K562 (cell line): Measurements from ENCODE around the gene FGF22. TPM values are rescaled to one million over a fixed set of nuclear protein-coding genes. Genes with fewer than 3 reads are reported as not detected.

Experiments used
- HDAC1 ChIP-seq, 2 experiments: fragments of 450-650 bp; IDR thresholded peaks; 2 replicates each; pipeline ENCODE4 v1.6.1; 2016 to 2017; ENCODE audit warnings: inconsistent platforms in 1 of 2, mild to moderate bottlenecking in 1 of 2, moderate library complexity in 1 of 2
- polyA plus RNA-seq, 8 experiments: library from polyadenylated mRNA; depleted of rRNA in 4 of 8; stranded (reverse) in 5 of 8; unstranded in 3 of 8; fragments of >200 nt; fragmentation: Nextera tagmentation in 2 of 8; fragmentation: Illumina TruSeq in 1 of 8; extraction: Ambion mirVana in 2 of 8; extraction: Trizol in 1 of 8; gene quantifications; 2 replicates each; pipeline versions ENCODE4 v1.2.1 to v1.2.3, GENCODE V29; 2011 to 2014; ENCODE audit warnings: inconsistent platforms in 1 of 8, missing spikeins in 1 of 8
- total RNA-seq, 7 experiments: library from RNA; depleted of rRNA in 6 of 7; stranded (reverse); fragments of >200 nt in 6 of 7; fragmentation: Illumina TruSeq in 2 of 7; extraction: Trizol in 2 of 7; gene quantifications; 2 replicates each; pipeline versions ENCODE4 v1.2.1 to v1.2.3, GENCODE V29; 2011 to 2021; ENCODE audit warnings: low replicate concordance in 1 of 7
- TF ChIP-seq, protein P1 (sequence below): sonication (generic); formaldehyde crosslinking; IDR thresholded peaks from 2 replicates; pipeline ENCODE4 v1.8.1; 2023; ENCODE audit warnings: missing genetic modification reagents, mild to moderate bottlenecking, borderline replicate concordance
- TF ChIP-seq, protein P2 (sequence below): sonication (generic); formaldehyde crosslinking; IDR thresholded peaks from 2 replicates; pipeline ENCODE4 v1.8.0; 2022; ENCODE audit warnings: missing genetic modification reagents, mild to moderate bottlenecking, moderate library complexity, borderline replicate concordance

The FGF22 gene
- total and polyA plus RNA-seq, 9 of the 15 experiments (the other 6 are each of a cell fraction or from before 2014, with no cell fraction given), result 0.14 to 2.2 (median 0.86) TPM; not detected in 4

- TF ChIP-seq, protein P1, sequence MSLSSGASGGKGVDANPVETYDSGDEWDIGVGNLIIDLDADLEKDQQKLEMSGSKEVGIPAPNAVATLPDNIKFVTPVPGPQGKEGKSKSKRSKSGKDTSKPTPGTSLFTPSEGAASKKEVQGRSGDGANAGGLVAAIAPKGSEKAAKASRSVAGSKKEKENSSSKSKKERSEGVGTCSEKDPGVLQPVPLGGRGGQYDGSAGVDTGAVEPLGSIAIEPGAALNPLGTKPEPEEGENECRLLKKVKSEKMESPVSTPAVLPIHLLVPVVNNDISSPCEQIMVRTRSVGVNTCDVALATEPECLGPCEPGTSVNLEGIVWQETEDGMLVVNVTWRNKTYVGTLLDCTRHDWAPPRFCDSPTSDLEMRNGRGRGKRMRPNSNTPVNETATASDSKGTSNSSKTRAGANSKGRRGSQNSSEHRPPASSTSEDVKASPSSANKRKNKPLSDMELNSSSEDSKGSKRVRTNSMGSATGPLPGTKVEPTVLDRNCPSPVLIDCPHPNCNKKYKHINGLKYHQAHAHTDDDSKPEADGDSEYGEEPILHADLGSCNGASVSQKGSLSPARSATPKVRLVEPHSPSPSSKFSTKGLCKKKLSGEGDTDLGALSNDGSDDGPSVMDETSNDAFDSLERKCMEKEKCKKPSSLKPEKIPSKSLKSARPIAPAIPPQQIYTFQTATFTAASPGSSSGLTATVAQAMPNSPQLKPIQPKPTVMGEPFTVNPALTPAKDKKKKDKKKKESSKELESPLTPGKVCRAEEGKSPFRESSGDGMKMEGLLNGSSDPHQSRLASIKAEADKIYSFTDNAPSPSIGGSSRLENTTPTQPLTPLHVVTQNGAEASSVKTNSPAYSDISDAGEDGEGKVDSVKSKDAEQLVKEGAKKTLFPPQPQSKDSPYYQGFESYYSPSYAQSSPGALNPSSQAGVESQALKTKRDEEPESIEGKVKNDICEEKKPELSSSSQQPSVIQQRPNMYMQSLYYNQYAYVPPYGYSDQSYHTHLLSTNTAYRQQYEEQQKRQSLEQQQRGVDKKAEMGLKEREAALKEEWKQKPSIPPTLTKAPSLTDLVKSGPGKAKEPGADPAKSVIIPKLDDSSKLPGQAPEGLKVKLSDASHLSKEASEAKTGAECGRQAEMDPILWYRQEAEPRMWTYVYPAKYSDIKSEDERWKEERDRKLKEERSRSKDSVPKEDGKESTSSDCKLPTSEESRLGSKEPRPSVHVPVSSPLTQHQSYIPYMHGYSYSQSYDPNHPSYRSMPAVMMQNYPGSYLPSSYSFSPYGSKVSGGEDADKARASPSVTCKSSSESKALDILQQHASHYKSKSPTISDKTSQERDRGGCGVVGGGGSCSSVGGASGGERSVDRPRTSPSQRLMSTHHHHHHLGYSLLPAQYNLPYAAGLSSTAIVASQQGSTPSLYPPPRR, result no peak
- TF ChIP-seq HDAC1 (IDR thresholded peaks at IDR 0.05), result no peak
- TF ChIP-seq, protein P2, sequence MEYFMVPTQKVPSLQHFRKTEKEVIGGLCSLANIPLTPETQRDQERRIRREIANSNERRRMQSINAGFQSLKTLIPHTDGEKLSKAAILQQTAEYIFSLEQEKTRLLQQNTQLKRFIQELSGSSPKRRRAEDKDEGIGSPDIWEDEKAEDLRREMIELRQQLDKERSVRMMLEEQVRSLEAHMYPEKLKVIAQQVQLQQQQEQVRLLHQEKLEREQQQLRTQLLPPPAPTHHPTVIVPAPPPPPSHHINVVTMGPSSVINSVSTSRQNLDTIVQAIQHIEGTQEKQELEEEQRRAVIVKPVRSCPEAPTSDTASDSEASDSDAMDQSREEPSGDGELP (CRISPR knock-in tag), result no peak
Measured at GRCh38 chr19:651991-652390, 12.3 kb downstream of the FGF22 start (continued).
